Central memory CD4-positive, alpha-beta T cell (primary cell): ENCODE results near the gene ACOXL.

ENCODE experiments used
- DNase-seq: peaks from one replicate; pipeline ENCODE4 v3.0.0; 2022

The ACOXL gene

DNA sequence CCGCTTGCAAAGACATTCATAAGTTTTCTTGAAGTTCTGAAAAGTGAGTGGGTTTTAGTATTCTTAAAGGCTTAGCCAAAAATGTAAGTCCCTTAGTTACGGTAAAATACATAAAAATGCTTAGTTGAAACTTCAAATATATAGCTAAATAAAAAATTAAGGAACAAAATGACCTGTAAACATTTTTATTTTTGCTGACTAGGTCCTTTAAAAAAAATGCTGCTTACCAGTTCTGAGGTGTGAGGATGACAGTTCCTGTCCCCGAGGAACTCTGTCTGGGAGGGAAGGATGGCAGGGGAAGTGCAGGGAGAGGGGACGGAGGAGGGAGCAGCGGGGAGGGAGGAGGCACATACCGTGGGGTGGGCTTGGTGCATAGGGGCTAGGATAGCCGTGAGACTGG is 285.5 kb downstream of the ACOXL start:
- no peak for DNase-seq

DNA sequence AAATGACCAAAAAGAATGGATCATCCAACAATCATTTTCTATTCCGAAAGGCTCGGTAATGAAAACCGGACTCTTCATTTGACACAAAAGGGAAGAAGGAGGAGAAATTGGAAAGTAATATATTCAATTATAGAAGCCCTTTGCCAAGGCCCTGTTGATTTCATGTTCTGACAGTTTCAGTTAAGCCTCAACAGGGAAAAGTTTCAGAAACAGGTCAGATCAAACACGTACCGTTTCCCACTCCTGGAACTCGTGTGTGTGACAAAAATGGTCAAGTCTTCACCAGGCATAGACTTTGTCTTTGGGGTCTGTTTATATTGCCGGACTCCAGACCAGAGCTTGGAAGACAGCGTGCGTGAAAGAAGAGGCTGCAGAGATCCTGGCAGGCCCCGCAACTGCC is 287.0 kb downstream of the ACOXL start:
- DNase-seq = no peak

- no peak for DNase-seq
Measured at GRCh38 chr2:111022633-111023032, 290.3 kb downstream of the ACOXL start.

DNA sequence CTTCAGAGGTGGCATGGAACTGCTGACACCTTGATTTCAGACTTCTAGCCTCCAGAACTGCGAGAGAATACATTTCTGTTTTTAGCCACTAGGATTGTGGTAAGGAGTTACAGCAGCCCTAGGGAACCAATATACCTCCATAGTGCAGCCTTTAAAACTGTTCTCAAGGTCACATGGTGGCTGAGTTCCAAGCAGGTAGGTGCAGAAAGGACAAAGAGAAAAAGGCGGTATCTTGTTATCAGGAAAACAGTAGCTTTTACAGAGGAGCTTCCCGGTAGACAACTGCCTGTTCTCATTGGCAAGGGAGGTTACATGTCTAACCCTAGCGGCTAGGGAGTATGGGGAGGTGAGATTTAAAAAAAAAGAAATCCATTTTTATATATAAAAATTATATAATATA is 292.1 kb downstream of the ACOXL start:
- no peak for DNase-seq

DNA sequence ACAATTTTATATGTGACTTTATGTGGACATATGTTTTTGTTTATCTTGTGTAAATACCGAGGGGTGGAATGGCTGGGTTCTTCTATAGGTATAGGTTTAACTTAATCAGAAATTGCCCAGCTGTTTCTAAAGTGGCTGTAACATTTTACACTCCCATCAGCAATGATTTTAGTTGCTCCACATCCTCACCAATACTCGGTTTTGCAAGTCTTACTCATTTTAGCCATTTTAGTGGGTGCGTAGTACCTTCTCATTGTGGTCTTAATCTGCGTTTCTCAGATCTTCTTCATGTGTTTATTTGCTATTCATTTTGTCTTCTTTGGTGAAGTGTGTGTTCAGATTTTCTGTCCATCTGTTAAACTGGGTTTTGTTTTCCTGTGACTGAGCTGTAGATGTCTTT is 292.9 kb downstream of the ACOXL start:
- DNase-seq = no peak

GRCh38 chr2:111028720-111029119 is 296.3 kb downstream of the ACOXL start:
- DNase-seq = no peak

DNA sequence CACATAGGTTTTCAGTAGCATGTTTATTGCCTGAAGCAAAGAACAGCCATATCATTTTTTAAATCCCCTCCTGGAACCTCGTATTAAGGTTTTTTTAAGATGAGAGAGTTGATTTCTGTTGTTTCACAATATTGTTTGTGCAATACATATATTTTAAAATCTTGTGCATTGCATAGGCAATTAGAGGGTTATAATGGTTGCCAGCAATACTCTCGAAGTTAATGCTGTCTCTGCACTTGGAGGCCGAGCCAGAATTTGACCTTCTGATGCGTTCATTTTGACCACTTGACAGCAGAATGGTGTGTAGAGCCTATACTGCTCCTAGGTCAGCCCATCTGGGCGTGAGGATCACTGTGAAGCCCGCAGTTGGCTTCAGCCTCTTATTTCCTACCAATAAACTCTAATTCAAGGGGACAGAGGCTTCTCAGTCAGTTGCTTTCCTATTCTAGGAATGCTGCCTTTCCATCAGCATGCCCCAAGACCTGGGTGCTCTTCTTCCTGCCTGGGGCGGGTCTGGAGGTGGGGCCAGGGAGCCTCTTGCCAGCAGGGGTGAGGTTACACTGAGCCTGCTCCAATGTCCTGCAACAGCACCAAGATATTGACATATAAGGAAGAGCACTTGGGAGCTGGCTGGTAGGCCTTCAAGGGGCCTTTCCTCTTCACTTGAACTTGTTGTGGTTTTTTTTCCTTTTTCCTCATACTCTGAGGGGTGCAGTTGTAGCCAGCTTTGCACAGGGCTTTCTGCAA is 297.0 kb downstream of the ACOXL start:
- no peak for DNase-seq

DNA sequence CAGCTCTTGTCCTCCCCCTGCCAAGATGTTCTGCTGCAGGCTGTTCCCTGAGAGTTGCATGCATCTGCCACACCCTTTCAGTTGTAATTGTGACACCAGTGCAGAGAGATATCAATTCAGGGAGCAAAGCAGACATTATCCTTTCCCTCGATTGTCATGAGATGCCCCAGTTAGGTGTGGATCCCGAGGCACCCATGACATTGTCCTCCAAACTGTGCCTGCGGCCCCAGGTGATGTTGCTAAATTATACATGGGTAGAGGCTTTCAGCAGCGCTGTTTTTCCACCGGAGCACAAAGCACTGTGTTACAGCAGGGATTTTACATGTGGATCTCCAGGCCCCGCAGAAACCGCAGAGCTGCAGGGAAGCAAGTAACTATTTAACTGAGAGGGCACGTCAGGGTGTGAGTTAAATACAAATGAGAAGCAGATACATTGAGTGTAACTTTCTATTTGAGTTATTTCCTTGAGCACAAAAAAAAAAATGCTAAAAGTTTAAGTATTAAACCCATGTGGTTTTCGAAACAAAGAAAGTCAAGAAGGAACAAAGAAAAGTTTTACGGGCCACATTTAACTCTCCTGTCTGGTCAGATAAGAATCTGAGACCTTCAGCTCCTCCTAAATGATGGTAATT is 298.0 kb downstream of the ACOXL start:
- DNase-seq = no peak

DNA sequence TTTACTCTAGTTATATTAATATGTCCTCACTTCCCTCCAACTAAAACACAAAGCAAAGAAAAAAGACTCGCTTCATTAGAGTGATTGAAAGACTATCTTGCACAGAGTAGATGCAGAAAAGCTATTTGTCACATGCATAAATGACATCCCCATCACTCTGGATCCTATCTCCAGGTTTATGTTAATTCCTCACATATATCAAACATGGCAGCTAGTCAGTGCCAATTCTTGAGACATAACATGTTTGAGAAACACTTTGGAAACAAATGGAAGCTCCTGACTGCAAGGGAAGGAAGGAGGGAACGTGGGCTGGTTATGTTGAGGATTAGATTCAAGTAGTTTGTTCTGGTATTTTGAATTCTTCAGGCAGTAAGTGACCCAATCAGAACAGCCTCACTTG is 298.6 kb downstream of the ACOXL start:
- no peak for DNase-seq

DNA sequence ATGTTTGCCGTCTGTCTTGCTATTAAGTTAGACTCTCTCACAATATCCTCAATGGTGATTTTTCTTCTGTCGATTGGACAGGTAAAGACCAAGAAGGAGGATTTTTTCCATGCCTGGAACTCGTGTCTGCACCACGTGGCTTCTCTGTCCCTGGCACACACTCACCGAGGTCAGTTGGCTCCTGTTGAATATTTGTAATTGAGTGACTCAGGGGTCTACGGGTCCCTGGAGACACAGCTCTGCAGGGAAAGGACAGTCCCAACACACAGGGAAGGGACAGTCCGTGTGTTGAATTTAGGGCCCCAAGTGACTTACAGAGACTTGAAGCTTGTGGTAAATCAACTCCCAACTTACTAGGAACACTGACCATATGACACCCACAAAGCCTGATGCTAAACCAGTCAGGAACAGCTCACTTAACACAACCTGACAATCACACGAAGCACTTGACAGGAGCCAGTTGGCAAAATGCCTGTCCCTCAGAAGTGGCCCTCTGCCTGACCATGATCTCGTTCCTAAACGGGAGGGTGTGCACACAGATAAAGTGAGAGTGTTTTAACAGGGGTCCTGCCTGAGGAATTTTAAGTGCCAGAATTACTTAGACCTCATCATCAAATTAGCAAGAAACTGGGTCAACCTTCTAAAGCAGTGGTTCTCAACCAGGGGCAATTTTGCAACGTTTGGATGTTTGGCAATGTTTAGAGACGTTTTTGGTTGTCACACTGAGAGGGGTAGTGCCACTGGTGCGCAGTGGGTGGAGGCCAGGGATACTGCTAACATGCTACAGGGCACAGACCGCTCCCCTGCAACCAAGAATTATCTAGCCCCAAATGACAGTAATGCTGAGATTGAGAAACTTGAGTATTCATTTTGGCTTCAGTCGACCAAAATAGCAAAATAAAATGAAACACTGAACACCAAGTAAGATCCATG is 299.4 kb downstream of the ACOXL start:
- DNase-seq = no peak

GRCh38 chr2:111032721-111033429 is 300.5 kb downstream of the ACOXL start:
- DNase-seq = no peak

DNA sequence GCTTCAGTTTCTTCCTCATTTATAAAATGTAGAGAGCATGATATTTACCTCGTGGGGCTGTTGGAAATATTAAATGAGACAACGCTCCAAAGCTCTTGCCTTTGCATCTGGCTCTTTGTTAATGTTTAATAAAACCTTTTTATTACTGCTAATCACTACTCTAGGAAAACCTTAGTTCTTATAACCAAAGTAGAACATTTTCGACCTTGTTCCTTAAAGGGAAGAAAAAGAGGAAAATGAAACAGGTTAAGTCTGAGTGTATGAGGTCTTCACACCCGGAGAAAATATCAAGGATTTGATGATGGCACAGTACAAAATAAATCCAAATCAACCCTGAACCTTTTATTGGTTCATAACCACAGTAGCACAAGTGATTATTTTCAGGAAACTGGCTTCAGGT is 301.8 kb downstream of the ACOXL start:
- no peak for DNase-seq

DNA sequence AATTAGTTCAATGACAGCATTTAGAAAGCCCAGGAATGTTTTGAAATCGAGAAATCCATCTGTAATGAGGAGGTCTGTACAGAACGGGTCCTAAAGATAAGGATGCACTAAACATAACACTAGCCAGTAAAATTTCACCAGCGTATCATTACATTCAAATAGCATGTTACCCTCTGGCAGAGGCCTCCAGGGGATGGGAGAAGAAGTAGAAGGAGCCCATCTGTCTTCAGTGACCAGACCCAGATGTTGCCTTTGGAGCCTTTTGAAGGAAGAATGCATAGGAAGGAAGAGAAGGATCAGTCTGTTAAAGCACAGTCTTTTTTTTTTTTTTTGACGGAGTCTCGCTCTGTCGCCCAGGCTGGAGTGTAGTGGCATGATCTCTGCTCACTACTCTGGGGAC is 302.2 kb downstream of the ACOXL start:
- no peak for DNase-seq

GRCh38 chr2:111035830-111036441 is 303.6 kb downstream of the ACOXL start:
- no peak for DNase-seq

DNA sequence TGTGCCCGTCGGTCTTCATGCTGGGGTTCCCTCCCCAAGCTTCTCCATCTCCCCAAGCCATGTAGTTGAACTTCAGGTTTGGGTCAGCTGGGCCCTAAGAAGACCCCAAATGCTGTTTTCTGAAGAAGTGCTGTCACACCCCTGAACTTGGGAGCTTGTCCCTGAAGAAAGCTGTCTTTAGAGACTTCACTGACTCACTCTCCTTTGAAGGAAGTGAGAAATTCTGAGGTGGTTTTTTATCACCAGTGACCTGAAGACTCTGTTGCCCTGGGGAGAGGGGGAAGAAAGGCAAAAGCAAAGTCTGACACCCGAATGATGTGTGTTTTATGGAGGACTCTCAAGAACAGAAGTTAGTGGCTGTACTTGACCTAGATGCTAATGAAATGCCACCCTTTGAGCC is 304.8 kb downstream of the ACOXL start:
- no peak for DNase-seq

GRCh38 chr2:111039628-111040383 is 307.4 kb downstream of the ACOXL start:
- no peak for DNase-seq

- no peak for DNase-seq
Measured at GRCh38 chr2:111041398-111042202, 309.2 kb downstream of the ACOXL start.

DNA sequence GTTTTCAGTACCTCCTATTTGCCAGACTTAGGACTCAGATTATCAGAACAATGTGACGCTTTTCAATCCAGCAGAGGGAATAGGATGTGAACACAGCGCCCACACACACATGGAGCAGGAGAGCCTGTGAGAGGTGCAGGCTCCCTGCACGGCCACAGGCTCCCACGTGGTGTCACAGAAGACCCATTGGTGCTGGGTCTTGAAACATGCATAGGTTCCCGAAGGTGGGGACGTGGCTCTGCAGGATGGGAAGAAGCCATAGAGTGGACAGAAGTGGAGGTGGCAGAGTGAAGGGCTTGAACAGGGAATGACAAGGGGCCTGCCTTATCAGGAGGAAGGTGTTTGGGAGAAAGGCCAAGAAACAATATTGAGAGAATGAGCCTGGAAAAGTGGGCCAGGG is 309.9 kb downstream of the ACOXL start:
- no peak for DNase-seq

GRCh38 chr2:111042772-111043771 is 310.7 kb downstream of the ACOXL start:
- no peak for DNase-seq

- DNase-seq = no peak
Measured at GRCh38 chr2:111044066-111044465, 311.7 kb downstream of the ACOXL start.
